HepG2 (cell line): ENCODE data around the gene IRF7. TPM values are rescaled to one million over a fixed set of nuclear protein-coding genes. Genes with fewer than 3 reads are reported as not detected.
A peak's percentile ranks its signal among the peaks of the same experiment; 100 is the strongest.

Experiments used
- E2F1 ChIP-seq: sonication (generic); formaldehyde crosslinking; IDR thresholded peaks from 2 replicates; pipeline ENCODE4 v1.5.0; 2020; ENCODE audit warnings: missing genetic modification reagents
- HES4 ChIP-seq: sonication (generic); formaldehyde crosslinking; IDR thresholded peaks from 2 replicates; pipeline ENCODE4 v1.9.0; 2021; ENCODE audit warnings: mild to moderate bottlenecking, missing genetic modification reagents, borderline replicate concordance
- HNF1A ChIP-seq, 2 experiments: sonication (generic) in 1 of 2; formaldehyde crosslinking in 1 of 2; IDR thresholded peaks; 2 replicates each; pipeline versions ENCODE4 v1.4.0 to v1.6.1; 2016 to 2020; ENCODE audit warnings: borderline replicate concordance in 1 of 2, low read depth in 1 of 2, mild to moderate bottlenecking in 1 of 2, missing genetic modification reagents in 1 of 2
- MIXL1 ChIP-seq: IDR thresholded peaks from 2 replicates; pipeline ENCODE4 v1.6.1; 2016
- NR2C2 ChIP-seq: sonication (generic); formaldehyde crosslinking; IDR thresholded peaks from 2 replicates; pipeline ENCODE4 v1.4.0; 2020; ENCODE audit warnings: missing genetic modification reagents, mild to moderate bottlenecking, moderate library complexity, borderline replicate concordance
- PCBP2 ChIP-seq: fragments of 200-400 bp; formaldehyde crosslinking; optimal IDR thresholded peaks from 2 replicates; pipeline ENCODE3; 2018; ENCODE audit warnings: low read length, low read depth; ENCODE audit not compliant: poor library complexity, severe bottlenecking
- SKIL ChIP-seq: sonication (generic); formaldehyde crosslinking; IDR thresholded peaks from 2 replicates; pipeline ENCODE4 v1.8.0; 2022; ENCODE audit warnings: missing genetic modification reagents, mild to moderate bottlenecking, moderate library complexity, borderline replicate concordance
- STAT6 ChIP-seq: sonication (generic); formaldehyde crosslinking; IDR thresholded peaks from 2 replicates; pipeline ENCODE4 v1.4.0; 2020; ENCODE audit warnings: missing genetic modification reagents, mild to moderate bottlenecking, borderline replicate concordance
- ZNF10 ChIP-seq: sonication (generic); formaldehyde crosslinking; IDR thresholded peaks from 2 replicates; pipeline ENCODE4 v1.4.0; 2020; ENCODE audit warnings: mild to moderate bottlenecking, low read depth, missing genetic modification reagents, borderline replicate concordance
- ZNF292 ChIP-seq: sonication (generic); formaldehyde crosslinking; IDR thresholded peaks from 2 replicates; pipeline ENCODE4 v1.8.1; 2022; ENCODE audit warnings: mild to moderate bottlenecking, low read depth, missing genetic modification reagents, borderline replicate concordance
- ZNF367 ChIP-seq: sonication (generic); formaldehyde crosslinking; IDR thresholded peaks from 2 replicates; pipeline ENCODE4 v1.4.0; 2020; ENCODE audit warnings: missing genetic modification reagents, borderline replicate concordance
- ZNF556 ChIP-seq: sonication (generic); formaldehyde crosslinking; IDR thresholded peaks from 2 replicates; pipeline ENCODE4 v1.4.0; 2020; ENCODE audit warnings: mild to moderate bottlenecking, missing genetic modification reagents, borderline replicate concordance
- ZNF703 ChIP-seq: sonication (generic); formaldehyde crosslinking; IDR thresholded peaks from 2 replicates; pipeline ENCODE4 v1.5.1; 2020; ENCODE audit warnings: missing genetic modification reagents, mild to moderate bottlenecking, moderate library complexity, borderline replicate concordance
- ZZZ3 ChIP-seq: sonication (generic); formaldehyde crosslinking; IDR thresholded peaks from 2 replicates; pipeline ENCODE4 v1.4.0; 2020; ENCODE audit warnings: missing genetic modification reagents, mild to moderate bottlenecking, borderline replicate concordance
- polyA plus RNA-seq, 8 experiments: library from polyadenylated mRNA; depleted of rRNA in 3 of 8; stranded (reverse) in 7 of 8; unstranded in 1 of 8; fragments of >200 nt; fragmentation: Illumina TruSeq in 4 of 8; extraction: Trizol in 4 of 8; gene quantifications; 2 replicates each; pipeline versions ENCODE4 v1.2.1 to v1.2.3, GENCODE V29; 2011 to 2016; ENCODE audit warnings: low read depth in 4 of 8, missing spikeins in 1 of 8, mixed read lengths in 1 of 8; ENCODE audit not compliant: insufficient read depth in 1 of 8
- total RNA-seq, 5 experiments: library from RNA; depleted of rRNA; stranded (reverse); fragments of >200 nt; fragmentation: Illumina TruSeq; extraction: Trizol; gene quantifications; 2 replicates each; pipeline ENCODE4 v1.2.3, GENCODE V29; 2016; ENCODE audit warnings: low read depth in 1 of 5
- TF ChIP-seq, protein P1 (sequence below): sonication (generic); formaldehyde crosslinking; IDR thresholded peaks from 2 replicates; pipeline ENCODE4 v1.4.0; 2020; ENCODE audit warnings: missing genetic modification reagents

The IRF7 gene
- total and polyA plus RNA-seq, 2 of the 13 experiments (the other 11 are each of a cell fraction or from before 2014, with no cell fraction given), result not detected

GRCh38 chr11:655036-655726 is 39.4 kb upstream of the IRF7 start (continued):
- no peak for TF ChIP-seq ZNF367 (CRISPR knock-in tag)
- TF ChIP-seq ZNF292 (CRISPR knock-in tag), result no peak
- no peak for TF ChIP-seq STAT6
- no peak for TF ChIP-seq ZNF556
- no peak for TF ChIP-seq NR2C2 (CRISPR knock-in tag)
- no peak for TF ChIP-seq ZNF10 (CRISPR knock-in tag)
- no peak for TF ChIP-seq E2F1 (CRISPR knock-in tag)
- no peak for TF ChIP-seq SKIL (CRISPR knock-in tag)
- TF ChIP-seq MIXL1 (CRISPR knock-in tag), result no peak
- TF ChIP-seq, protein P1, sequence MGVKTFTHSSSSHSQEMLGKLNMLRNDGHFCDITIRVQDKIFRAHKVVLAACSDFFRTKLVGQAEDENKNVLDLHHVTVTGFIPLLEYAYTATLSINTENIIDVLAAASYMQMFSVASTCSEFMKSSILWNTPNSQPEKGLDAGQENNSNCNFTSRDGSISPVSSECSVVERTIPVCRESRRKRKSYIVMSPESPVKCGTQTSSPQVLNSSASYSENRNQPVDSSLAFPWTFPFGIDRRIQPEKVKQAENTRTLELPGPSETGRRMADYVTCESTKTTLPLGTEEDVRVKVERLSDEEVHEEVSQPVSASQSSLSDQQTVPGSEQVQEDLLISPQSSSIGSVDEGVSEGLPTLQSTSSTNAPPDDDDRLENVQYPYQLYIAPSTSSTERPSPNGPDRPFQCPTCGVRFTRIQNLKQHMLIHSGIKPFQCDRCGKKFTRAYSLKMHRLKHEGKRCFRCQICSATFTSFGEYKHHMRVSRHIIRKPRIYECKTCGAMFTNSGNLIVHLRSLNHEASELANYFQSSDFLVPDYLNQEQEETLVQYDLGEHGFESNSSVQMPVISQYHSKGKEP (CRISPR knock-in tag), result no peak
- TF ChIP-seq HNF1A (IDR thresholded peaks at IDR 0.05; ENCODE audit: low read depth), result peak; percentile 90
- peak; percentile 94 for TF ChIP-seq HNF1A (CRISPR knock-in tag; IDR thresholded peaks at IDR 0.05; ENCODE audit: borderline replicate concordance)
- TF ChIP-seq ZNF703 (CRISPR knock-in tag), result no peak
- no peak for TF ChIP-seq PCBP2
- TF ChIP-seq HES4 (CRISPR knock-in tag), result no peak
- TF ChIP-seq ZZZ3 (CRISPR knock-in tag), result no peak
